Activated CD4-positive, CD25-positive, alpha-beta regulatory T cell treated with anti-CD3 and anti-CD28 coated beads, Interleukin-2, amount 50 U/mL, for 16 hours (primary cell): Measurements from ENCODE around the gene PTPRN2.
"Not testable (repeated sequence)": the region's sequence is repeated elsewhere in the genome, so short reads cannot be mapped to it uniquely, and the experiment has no call there.

Source experiments
- DNase-seq: peaks from one replicate; pipeline ENCODE4 v3.0.0-alpha.2; 2020; ENCODE audit warnings: low read depth, low spot score

Gene PTPRN2

GRCh38 chr7:157495177-157495553 lies 1092.5 kb downstream of the PTPRN2 start:
- DNase-seq, result no peak

DNA sequence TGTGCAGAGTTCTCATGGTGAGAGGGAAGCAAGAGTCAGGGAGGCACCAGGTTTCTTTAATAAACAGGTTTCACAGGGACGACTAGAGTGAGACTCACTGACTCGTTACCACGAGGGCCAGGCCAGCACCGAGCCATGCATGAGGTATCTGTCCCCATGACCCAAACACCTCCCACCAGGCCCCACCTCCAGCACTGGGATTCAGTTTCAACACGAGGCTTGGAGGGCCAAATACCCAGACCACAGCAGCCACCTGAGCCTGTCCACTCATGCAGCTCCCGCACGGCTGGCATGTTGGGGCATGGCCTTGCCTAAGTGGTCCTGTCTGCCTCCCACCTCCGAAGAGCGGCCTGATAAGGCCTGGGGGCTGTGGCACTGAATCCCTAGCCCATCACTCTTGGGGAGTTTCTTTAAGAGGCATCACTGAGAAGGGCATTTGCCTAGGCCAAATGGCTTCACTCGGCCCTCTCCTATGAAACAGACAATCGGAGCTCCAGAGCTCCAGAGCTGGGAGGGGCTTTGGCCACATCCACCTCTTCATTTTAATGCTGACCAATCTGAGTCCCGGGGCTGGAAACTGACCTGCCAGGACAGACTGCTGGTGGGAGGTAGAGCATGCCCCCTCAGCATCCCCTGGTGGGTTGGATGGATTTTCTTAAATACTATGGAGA lies 1093.0 kb downstream of the PTPRN2 start:
- no peak for DNase-seq

- DNase-seq, result no peak
Measured at GRCh38 chr7:157493776-157494175, 1093.8 kb downstream of the PTPRN2 start.

GRCh38 chr7:157493017-157493416 lies 1094.6 kb downstream of the PTPRN2 start:
- no peak for DNase-seq

- no peak for DNase-seq
Measured at GRCh38 chr7:157490465-157490912, 1097.1 kb downstream of the PTPRN2 start.

DNA sequence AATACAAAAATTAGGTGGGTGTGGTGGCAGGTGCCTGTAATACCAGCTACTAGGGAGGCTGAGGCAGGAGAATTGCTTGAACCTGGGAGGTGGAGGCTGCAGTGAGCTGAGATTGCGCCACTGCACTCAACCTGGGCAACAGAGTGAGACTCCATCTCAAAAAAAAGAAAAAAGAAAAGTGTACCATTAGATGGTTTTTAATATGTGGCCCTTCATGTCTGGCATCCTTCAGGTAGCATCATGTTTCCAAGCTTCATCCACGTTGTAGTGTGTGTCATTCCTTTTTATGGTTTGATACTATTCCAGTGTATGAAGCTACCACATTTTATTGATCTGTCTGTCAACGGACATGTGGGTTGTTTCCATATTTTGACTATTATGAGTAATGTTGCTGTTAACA lies 1097.8 kb downstream of the PTPRN2 start:
- not testable (repeated sequence) for DNase-seq
